Activated CD4-positive, alpha-beta memory T cell treated with anti-CD3 and anti-CD28 coated beads, Interleukin-2, amount 10 ng/mL, durations not matched to agents 7 days and 5 days (primary cell): ENCODE data around the gene DNAJB1. TPM values are rescaled to one million over a fixed set of nuclear protein-coding genes. Genes with fewer than 3 reads are reported as not detected.
A peak's percentile ranks its signal among the peaks of the same experiment; 100 is the strongest.
"Not testable (repeated sequence)": the region's sequence is repeated elsewhere in the genome, so short reads cannot be mapped to it uniquely, and the experiment has no call there.

ENCODE experiments used
- CTCF ChIA-PET: fragments of 350-600 bp; sonication (Branson Sonifier 250); formaldehyde crosslinking; loops from one replicate; lab custom pipeline; 2021; ENCODE audit warnings: antibody characterized with exemption, inconsistent platforms; lab: Charles Lee
- POLR2A ChIA-PET: fragments of 350-600 bp; sonication (Branson Sonifier 250); formaldehyde crosslinking; loops from one replicate; lab custom pipeline; 2021; ENCODE audit warnings: antibody characterized with exemption; lab: Charles Lee
- DNase-seq: peaks from one replicate; pipeline ENCODE4 v3.0.0-alpha.2; 2020
- H3K27ac Mint-ChIP-seq: one replicate; pipeline ENCODE4 v1.8.0; 2021; ENCODE audit warnings: mild to moderate bottlenecking, mixed read lengths
- H3K27me3 Mint-ChIP-seq: one replicate; pipeline ENCODE4 v1.8.0; 2021; ENCODE audit warnings: mixed read lengths
- H3K36me3 Mint-ChIP-seq: one replicate; pipeline ENCODE4 v1.8.0; 2021; ENCODE audit warnings: low read depth, mixed read lengths
- H3K4me1 Mint-ChIP-seq: one replicate; pipeline ENCODE4 v1.8.0; 2021; ENCODE audit warnings: mixed read lengths
- H3K4me3 Mint-ChIP-seq: one replicate; pipeline ENCODE4 v1.8.0; 2021; ENCODE audit warnings: mild to moderate bottlenecking, mixed read lengths
- H3K9me3 Mint-ChIP-seq: one replicate; pipeline ENCODE4 v1.8.0; 2021; ENCODE audit warnings: mixed read lengths
- total RNA-seq, 2 experiments: library from RNA; stranded (reverse); gene quantifications; one replicate each; pipeline ENCODE4 v1.2.3, GENCODE V29; 2021

The DNAJB1 gene
- total RNA-seq, 2 experiments from 2014 or later, result 108 to 114 TPM

DNA sequence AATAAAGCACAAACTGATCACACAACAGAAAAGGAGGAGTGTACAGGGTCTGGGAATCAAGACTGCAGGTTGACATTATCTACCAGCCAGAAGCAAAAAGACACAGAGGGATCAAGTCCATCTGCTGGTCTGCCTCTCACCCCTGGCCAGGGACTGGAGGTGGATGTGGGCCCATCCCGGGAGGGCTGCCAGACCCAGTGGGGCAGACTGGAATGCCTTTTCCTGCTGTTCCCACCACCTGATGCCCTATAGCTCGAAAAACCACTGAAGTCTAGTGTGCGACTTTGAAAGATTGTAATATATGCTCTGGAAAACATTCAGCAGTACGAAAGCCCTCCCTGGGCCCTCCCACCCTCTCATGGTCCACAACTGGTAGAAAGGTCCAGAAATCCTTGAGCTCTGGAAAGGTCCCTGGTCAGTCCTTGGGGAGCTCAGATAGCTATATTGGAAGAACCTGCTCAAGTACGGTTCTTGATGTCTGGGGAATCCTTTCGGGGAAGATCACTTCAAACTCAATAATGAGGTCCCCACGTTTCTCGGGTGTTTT is 2.6 kb downstream of the DNAJB1 start:
- peak overlapping the region; percentile 58 for H3K27ac Mint-ChIP-seq
- H3K4me1 Mint-ChIP-seq, result peaks cover 53% of the 10 kb centered on the region
- CTCF ChIA-PET, result interaction anchor here (0.5 to 4.7 kb wide), 3 partner anchors 10 to 43 kb away, joined by 3 to 39 read pairs (median 3); no protein-coding TSS in a partner anchor
- H3K27me3 Mint-ChIP-seq, result no peaks in the 10 kb centered on the region
- peaks cover 42% of the 10 kb centered on the region for H3K36me3 Mint-ChIP-seq
- peak overlapping the region; percentile 79 for H3K4me3 Mint-ChIP-seq
- POLR2A ChIA-PET, result interaction anchor here (8.4 to 9.4 kb wide), 2 partner anchors 13 to 16 kb away, joined by 84 to 316 read pairs; partner anchors contain the start of genes GIPC1 and TECR
- H3K9me3 Mint-ChIP-seq, result no peaks in the 10 kb centered on the region
- no peak for DNase-seq

DNA sequence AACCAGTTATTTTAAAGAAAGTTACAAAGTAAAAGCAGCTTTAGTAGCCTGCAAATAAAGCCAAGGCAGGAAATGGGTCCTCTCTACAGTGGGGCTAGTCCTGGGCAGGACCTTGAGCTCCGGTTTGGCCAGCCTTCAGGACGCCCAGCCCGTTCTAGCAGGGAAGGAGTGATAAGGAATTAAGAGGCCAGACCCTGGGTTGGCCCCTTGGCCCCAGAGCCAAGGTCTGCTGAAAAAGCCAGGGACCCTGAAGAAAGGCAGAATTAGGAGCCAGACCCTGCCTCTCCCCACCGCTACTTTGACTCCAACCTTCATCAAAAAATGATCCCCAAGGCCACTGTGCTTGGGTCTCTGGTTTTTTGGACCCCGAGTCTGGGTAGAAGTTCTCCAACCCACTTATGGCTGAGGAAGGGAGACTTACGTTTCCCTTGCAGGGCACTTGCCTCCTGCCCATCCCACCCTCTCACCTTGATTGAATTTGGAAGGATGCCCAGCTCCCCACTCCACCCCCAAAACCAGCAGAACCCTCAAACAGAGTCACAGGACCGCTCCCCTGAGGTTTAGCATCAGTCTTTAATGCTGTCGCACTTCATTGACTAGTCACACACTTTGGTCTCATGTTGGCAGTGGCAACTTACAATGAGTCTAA is 3.9 kb downstream of the DNAJB1 start:
- Mint-ChIP-seq H3K9me3 (no peaks in the 10 kb centered on the region), H3K4me1 (peaks cover 50% of the 10 kb centered on the region), H3K27ac (peak overlapping the region; percentile 54), H3K4me3 (peak overlapping the region; percentile 79), H3K36me3 (peaks cover 42% of the 10 kb centered on the region), H3K27me3 (no peaks in the 10 kb centered on the region)
- DNase-seq, result no peak
- ChIA-PET POLR2A (interaction anchor here (0.8 kb wide), 1 partner anchor 9 kb away, joined by 4 read pairs; no protein-coding TSS in a partner anchor), CTCF (interaction anchor here (0.5 to 4.7 kb wide), 4 partner anchors 9 to 82 kb away, joined by 3 to 39 read pairs (median 4); no protein-coding TSS in a partner anchor)

DNA sequence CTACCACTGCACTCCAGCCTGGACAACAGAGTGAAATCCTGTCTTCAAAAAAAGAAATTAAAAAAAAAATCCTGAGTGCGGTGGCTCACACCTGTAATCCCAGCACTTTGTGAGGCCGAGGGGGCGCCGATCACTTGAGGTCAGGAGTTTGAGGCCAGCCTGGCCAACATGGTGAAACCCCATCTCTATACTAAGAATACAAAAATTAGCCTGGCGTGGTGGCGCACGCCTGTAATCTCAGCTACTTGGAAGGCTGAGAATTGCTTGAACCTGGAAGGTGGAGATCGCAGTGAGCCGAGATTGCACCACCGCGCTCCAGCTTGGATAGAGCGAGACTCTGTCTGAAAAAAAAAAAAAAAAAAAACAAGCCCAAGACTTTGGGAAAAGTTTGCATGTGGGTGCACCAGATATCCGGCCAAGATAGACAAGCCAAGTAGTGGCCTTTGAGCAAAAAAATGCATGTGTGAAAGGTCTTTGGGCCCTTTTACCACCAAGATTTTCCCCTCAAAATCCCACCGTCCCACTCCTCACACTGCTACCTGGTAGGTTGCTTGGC is 5.7 kb downstream of the DNAJB1 start:
- H3K27me3 Mint-ChIP-seq, result no peaks in the 10 kb centered on the region
- peaks cover 50% of the 10 kb centered on the region for H3K4me1 Mint-ChIP-seq
- POLR2A ChIA-PET, result interaction anchor here (1.6 kb wide), 1 partner anchor 9 kb away, joined by 4 read pairs; no protein-coding TSS in a partner anchor
- H3K27ac Mint-ChIP-seq, result no peak overlapping the region
- H3K4me3 Mint-ChIP-seq, result no peak overlapping the region
- H3K9me3 Mint-ChIP-seq, result no peaks in the 10 kb centered on the region
- peaks cover 39% of the 10 kb centered on the region for H3K36me3 Mint-ChIP-seq
- no peak for DNase-seq
- CTCF ChIA-PET, result interaction anchor here (0.9 kb wide), 1 partner anchor 8 kb away, joined by 3 read pairs; no protein-coding TSS in a partner anchor

DNA sequence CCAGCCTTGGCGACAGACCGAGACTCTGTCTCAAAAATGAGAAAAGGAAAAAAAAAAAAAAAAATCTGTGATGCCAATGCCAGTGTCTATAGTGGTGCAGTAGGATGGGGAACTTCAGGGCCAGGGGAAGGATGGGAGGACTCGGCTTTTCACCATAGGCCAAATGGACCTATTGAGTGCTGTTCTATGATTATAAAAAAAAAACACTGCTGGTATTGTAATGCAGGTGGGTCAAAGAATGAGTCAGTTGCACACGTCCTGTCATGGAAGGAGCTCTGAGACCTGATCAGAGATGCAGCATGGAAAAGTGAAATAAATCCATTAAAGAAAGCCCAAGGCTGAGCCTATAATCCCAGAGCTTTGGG is 7.0 kb downstream of the DNAJB1 start:
- CTCF ChIA-PET, result no interaction called here
- H3K9me3 Mint-ChIP-seq, result no peaks in the 10 kb centered on the region
- peaks cover 27% of the 10 kb centered on the region for H3K36me3 Mint-ChIP-seq
- no peaks in the 10 kb centered on the region for H3K27me3 Mint-ChIP-seq
- DNase-seq, result no peak
- no peak overlapping the region for H3K4me3 Mint-ChIP-seq
- POLR2A ChIA-PET, result interaction anchor here (0.6 to 1.6 kb wide), 2 partner anchors 10 to 136 kb away, joined by 3 to 4 read pairs; no protein-coding TSS in a partner anchor
- H3K4me1 Mint-ChIP-seq, result peaks cover 57% of the 10 kb centered on the region
- H3K27ac Mint-ChIP-seq, result no peak overlapping the region

DNA sequence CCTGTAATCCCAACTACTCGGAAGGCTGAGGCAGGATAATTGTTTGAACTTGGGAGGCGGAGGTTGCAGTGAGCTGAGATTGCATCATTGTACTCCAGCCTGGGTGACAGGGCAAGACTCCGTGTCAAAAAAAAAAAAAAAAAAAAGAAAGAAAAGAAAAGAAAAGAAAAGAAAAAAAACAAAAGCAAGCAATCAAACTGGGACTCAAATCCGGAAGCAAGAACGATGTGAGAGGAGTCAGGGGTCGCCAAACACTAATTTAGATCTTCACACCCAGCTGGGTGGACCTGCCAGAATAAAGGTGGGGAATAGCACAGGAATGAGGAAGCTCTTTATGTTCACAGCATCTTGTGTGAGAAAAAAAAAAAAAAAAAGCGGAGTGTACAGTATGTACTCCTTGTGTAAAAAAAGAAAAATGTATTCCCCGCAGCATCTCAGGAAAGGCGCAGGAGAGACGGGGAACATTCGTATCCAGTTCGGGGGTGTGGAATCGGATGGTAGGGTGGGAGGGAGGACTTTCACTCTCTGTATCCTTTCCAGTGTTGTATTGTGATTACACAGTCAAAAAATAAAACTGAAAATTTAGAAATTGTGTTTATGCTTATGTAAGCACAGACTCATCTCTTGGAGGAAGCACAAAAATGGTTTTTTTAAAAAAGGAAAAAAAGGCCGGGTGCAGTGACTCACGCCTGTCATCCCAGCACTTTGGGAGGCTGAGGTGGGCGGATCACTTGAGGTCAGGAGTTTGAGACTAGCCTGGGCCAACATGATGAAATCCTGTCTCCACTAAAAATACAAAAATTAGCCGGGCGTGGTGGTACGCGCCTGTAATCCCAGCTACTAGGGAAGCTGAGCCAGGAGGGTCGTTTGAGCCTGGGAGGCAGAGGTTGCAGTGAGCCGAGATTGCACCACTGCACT is 7.6 kb downstream of the DNAJB1 start:
- ChIA-PET CTCF (interaction anchor here (0.7 kb wide), 2 partner anchors 106 to 488 kb away, joined by 3 read pairs; no protein-coding TSS in a partner anchor), POLR2A (interaction anchor here (1.6 to 16.0 kb wide), 2 partner anchors 9 to 11 kb away, joined by 4 to 316 read pairs; partner anchors contain the start of gene DNAJB1)
- H3K4me1 Mint-ChIP-seq, result peaks cover 57% of the 10 kb centered on the region
- no peaks in the 10 kb centered on the region for H3K27me3 Mint-ChIP-seq
- no peaks in the 10 kb centered on the region for H3K9me3 Mint-ChIP-seq
- H3K36me3 Mint-ChIP-seq, result peaks cover 20% of the 10 kb centered on the region
- DNase-seq, result no peak
- no peak overlapping the region for H3K4me3 Mint-ChIP-seq
- H3K27ac Mint-ChIP-seq, result no peak overlapping the region

DNA sequence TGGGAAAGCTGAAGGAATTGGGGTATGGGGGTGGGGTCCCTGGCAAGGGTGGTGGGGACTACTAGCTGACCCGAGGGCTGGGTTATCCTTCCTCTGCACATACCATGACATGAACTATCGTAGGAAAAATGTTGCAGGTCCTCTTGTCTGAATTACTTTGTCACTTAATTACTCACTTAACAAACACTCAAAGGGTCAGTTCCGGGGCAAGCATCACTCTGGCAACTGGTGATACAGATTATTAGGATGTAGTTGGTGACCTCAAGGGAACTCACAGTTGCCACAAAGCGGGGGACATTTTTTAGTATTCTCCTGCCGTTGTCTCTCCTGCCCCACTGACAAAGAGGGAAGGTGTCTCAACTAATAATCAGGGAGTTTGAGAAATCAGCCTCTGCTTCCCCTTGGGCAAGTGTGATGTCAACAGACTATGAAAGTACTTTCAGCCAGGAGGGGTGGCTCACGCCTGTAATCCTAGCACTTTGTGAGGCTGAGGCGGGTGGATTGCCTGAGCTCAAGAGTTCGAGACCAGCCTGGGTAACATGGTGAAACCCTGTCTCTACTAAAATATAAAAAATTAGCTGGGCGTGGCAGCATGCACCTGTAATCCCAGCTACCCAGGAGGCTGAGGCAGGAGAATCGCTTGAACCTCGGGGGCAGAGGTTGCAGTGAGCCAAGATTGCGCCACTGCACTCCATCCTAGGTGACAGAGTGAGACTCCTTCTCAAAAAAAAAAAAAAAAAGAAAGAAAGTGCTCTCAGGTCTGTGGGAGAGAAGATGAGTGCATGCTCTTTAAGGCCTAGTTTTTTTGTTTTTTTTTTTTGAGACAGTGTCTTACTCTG is 10.3 kb downstream of the DNAJB1 start:
- Mint-ChIP-seq H3K36me3 (no peaks in the 10 kb centered on the region), H3K27me3 (peaks cover 2% of the 10 kb centered on the region), H3K4me3 (no peak overlapping the region)

DNA sequence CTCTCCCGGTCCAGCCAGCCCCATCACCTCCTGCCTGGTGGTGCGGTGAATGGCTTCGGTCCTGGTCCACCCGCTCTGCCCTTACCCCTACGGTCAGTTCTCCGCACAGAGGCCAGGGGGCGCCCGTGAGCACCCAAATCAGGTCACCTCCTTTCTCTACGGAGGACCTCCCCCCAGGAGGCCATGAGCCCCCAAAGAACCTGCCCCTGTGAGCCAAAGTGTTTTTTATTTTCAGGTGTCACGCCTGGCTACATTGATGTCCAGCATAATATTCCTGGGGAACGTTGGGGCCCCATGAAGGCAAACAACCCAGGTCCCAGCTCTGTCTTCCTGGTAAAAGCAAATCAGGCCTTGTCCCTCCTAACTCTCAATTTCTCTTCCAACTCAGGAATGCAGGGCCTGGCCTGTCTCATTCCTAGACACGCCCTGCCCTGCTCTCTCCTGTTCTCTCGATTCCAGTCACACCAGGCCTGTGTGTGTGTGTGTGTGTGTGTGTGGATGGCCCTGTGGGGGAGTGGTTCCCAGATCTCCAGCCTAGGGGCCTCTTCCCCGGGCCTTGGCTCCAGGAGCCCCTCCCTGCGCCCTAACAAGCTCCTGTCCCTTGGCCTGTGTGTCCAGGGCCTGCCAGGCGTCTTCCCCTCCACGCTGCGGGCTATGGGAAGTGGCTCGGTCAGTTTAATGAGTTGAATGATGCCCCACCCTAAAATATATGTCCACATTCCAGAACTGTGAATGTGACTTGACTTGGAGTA is 12.5 kb downstream of the DNAJB1 start:
- H3K4me3 Mint-ChIP-seq, result no peak overlapping the region
- DNase-seq, result peak; percentile 79
- POLR2A ChIA-PET, result interaction anchor here (0.6 to 16.0 kb wide), 7 partner anchors 7 to 371 kb away, joined by 3 to 316 read pairs (median 5); partner anchors contain the start of genes DNAJB1 and GIPC1
- no peaks in the 10 kb centered on the region for H3K36me3 Mint-ChIP-seq
- peak overlapping the region; percentile 57 for H3K27ac Mint-ChIP-seq
- CTCF ChIA-PET, result interaction anchor here (0.8 to 4.7 kb wide), 10 partner anchors 9 to 187 kb away, joined by 3 to 39 read pairs (median 7); partner anchors contain the start of genes DNAJB1 and GIPC1
- H3K9me3 Mint-ChIP-seq, result no peaks in the 10 kb centered on the region
- H3K27me3 Mint-ChIP-seq, result peaks cover 2% of the 10 kb centered on the region
- peaks cover 44% of the 10 kb centered on the region for H3K4me1 Mint-ChIP-seq

More for the DNA sequence above, 10.3 kb downstream of the DNAJB1 start:
- DNase-seq, result no peak
- peaks cover 52% of the 10 kb centered on the region for H3K4me1 Mint-ChIP-seq
- H3K27ac Mint-ChIP-seq, result peak overlapping the region; percentile 62
- POLR2A ChIA-PET, result interaction anchor here (0.6 to 16.0 kb wide), 7 partner anchors 10 to 128 kb away, joined by 3 to 316 read pairs (median 5); partner anchors contain the start of genes DNAJB1 and GIPC1
- CTCF ChIA-PET, result interaction anchor here (0.5 to 4.7 kb wide), 7 partner anchors 9 to 1242 kb away, joined by 3 to 39 read pairs (median 5); partner anchors contain the start of genes DNAJB1 and GIPC1
- no peaks in the 10 kb centered on the region for H3K9me3 Mint-ChIP-seq

DNA sequence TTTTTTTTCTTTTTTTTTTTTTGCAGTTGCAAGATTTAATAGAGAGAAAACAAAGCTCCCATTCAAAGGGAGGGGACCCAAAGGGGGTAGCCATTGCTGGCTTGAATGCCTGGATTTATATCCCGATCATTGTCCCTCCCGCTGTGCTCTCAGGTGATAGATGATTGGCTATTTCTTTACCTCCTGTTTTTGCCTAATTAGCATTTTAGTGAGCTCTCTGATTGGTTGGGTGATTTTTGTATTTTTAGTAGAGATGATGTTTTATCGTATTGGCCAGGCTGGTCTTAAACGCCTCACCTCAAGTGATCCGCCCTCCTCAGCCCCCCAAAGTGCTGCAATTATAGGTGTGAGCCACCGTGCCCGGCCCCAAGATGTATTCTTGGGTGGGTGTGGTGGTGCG is 13.6 kb downstream of the DNAJB1 start:
- CTCF ChIA-PET, result interaction anchor here (0.7 to 4.7 kb wide), 12 partner anchors 8 to 446 kb away, joined by 3 to 39 read pairs (median 4); partner anchors contain the start of genes DNAJB1 and GIPC1
- not testable (repeated sequence) for H3K36me3 Mint-ChIP-seq, H3K27me3 Mint-ChIP-seq, H3K9me3 Mint-ChIP-seq, H3K27ac Mint-ChIP-seq, H3K4me3 Mint-ChIP-seq, DNase-seq
- POLR2A ChIA-PET, result interaction anchor here (1.1 to 16.0 kb wide), 3 partner anchors 15 to 124 kb away, joined by 3 to 316 read pairs (median 3); partner anchors contain the start of genes ADGRE5 and DNAJB1
- H3K4me1 Mint-ChIP-seq, result peaks cover 37% of the 10 kb centered on the region

DNA sequence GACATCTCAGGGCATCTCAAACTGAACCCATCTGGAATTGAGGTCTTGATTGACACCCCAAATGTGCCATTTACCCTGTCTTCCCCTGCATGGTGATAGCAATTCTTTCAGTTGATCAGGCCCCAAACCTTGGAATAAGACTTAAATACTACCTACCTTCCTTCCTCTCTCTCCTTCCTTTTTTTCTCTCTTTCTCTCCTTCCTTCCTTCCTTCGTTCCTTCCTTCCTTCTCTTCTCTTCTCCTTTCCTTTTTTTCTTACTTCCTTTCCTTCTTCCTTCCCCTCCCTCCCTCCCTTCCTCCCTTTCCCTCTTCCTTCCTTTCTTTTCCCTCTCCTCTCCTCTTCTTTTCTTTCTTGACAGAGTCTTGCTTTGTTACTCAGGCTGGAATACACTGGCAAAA is 14.9 kb downstream of the DNAJB1 start:
- CTCF ChIA-PET, result interaction anchor here (0.7 to 4.7 kb wide), 10 partner anchors 14 to 444 kb away, joined by 3 to 39 read pairs (median 4); partner anchors contain the start of genes ASF1B and DNAJB1

DNA sequence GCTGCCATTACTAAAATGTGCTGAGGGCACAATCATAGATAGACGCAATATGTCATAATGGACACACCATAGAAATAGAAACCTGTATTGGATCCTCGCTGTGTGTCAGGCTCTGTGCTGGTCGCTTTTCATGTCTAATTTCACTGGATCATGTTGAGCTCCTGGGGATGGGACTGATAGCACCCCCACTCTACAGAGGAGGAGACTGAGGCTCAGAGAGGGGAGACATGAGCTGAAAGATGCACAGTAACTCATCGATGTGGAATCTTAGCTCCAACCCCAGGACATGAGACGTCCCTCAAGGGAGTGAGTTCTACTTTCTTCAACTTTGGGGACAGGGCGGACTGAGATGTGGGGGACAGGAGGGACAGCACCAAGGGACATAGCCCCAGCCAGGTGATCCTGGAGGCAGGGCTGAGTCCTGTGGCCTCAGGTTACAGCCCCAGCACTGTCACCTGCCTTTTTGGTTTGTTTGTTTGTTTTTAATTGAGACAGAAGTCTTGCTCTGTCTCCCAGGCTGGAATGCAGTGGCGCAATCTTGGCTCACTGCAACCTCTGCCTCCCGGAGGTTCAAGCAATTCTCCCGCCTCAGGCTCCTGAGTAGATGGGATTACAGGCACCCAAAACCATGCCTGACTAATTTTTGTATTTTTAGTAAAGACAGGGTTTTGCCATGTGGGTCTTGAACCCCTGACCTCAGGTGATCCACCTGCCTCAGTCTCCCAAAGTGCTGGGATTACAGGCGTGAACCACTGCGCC is 15.7 kb downstream of the DNAJB1 start:
- Mint-ChIP-seq H3K4me1 (peaks cover 26% of the 10 kb centered on the region), H3K36me3 (no peaks in the 10 kb centered on the region), H3K27me3 (peaks cover 2% of the 10 kb centered on the region), H3K9me3 (no peaks in the 10 kb centered on the region), H3K4me3 (no peak overlapping the region), H3K27ac (no peak overlapping the region)
- ChIA-PET CTCF (interaction anchor here (0.9 to 1.6 kb wide), 3 partner anchors 24 to 54 kb away, joined by 3 to 4 read pairs (median 3); partner anchors contain the start of gene PTGER1), POLR2A (interaction anchor here (16.0 kb wide), 1 partner anchor 17 kb away, joined by 316 read pairs; the partner anchor contains the start of gene DNAJB1)
- no peak for DNase-seq

More for the DNA sequence above, 14.9 kb downstream of the DNAJB1 start:
- DNase-seq, result no peak
- Mint-ChIP-seq H3K4me3 (no peak overlapping the region), H3K9me3 (no peaks in the 10 kb centered on the region), H3K36me3 (no peaks in the 10 kb centered on the region), H3K27ac (no peak overlapping the region), H3K4me1 (peaks cover 31% of the 10 kb centered on the region), H3K27me3 (peaks cover 2% of the 10 kb centered on the region)
- POLR2A ChIA-PET, result interaction anchor here (1.1 to 16.0 kb wide), 3 partner anchors 17 to 122 kb away, joined by 3 to 316 read pairs (median 3); partner anchors contain the start of genes ADGRE5 and DNAJB1
